HG03175 (cell line): ENCODE data around the gene IGIP.

Experiments
- ATAC-seq: cut with Tn5 transposase; IDR thresholded peaks from one replicate; pipeline ENCODE4 v1.9.1; 2021; ENCODE audit warnings: mild to moderate bottlenecking, moderate library complexity; ENCODE audit not compliant: unreplicated experiment

Gene IGIP

GRCh38 chr5:140162275-140162674, 36.5 kb downstream of the IGIP start:
- ATAC-seq: no peak

DNA sequence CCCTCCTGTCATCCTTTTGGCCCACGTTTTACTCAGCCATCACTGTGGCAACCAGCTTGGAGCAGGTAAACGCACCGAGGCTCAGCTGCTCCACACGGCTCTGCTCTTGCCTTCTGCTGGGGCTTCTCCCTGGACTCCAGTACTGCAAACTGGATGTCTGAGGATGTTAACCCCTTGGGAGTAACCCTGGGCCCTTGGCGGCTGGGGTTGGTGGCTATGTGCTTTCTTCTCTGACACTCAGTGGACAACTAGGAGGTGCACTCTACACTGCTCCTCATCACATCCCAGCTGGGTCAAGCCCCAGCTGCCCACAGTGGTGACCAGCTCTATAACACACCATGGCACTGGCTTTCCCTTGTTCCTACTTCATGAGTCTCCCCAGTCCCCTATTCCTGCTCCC, 37.0 kb downstream of the IGIP start:
- no peak for ATAC-seq

- no peak for ATAC-seq
These were observed 39.6 kb downstream of the IGIP start for GRCh38 chr5:140165101-140165922.

DNA sequence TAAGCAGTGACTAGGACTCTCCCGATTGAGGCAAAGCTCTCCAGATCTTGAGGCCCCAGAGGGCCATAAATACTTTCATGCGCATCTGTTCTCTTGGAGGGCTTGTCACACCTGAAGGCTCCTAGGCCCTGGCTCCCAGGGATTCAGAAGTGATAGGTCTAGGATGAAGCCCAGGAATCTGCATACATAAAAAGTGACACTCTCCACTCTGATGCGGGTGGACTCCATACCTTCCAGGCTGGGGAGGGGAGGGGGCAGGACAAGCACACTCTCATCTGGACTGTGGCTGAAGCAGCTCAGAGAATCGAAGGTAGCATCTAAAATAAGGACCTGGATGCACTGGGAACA, 40.2 kb downstream of the IGIP start:
- no peak for ATAC-seq

GRCh38 chr5:140166911-140167310, 41.2 kb downstream of the IGIP start:
- ATAC-seq: no peak

- no peak for ATAC-seq
These were observed 42.6 kb downstream of the IGIP start for GRCh38 chr5:140168371-140168770.

DNA sequence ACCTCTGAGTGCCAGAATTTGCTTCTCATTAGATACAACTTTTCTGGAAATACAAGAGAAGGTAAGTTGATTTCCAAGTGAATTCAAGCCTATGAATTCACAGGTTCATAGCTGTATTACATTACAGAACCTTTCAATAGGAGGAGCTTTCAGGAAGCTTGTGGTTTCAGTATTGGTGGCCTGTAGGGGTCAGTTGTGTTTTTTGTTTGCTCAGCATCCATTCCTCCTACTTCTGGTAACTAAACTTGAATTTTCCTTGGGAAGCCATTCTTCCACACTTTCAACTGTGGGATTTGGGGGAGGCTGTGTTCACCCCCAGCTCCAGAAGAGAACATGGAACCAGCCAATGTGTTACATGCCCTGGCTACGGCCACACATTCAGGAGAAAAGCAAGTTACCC, 43.7 kb downstream of the IGIP start:
- no peak for ATAC-seq

DNA sequence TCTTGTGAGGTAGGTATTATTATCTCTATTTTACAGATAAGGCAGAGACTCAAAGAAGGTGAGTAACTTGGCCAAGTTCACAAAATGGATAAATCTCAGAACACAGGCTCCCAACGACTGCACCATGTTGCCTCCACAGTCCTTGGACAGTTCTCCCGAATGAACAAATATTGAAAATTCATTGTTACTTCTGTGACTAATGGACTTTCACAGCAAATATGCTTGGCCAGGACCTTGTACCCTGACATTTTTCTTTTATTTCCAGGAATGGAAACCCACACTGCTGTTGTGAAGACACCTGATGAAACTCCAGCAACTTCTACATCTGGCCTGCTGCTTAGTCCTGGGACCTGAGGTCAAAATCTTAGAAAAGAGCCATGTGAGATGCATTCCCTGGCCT, 46.7 kb downstream of the IGIP start:
- ATAC-seq: no peak

GRCh38 chr5:140174014-140174413, 48.3 kb downstream of the IGIP start:
- ATAC-seq: no peak

DNA sequence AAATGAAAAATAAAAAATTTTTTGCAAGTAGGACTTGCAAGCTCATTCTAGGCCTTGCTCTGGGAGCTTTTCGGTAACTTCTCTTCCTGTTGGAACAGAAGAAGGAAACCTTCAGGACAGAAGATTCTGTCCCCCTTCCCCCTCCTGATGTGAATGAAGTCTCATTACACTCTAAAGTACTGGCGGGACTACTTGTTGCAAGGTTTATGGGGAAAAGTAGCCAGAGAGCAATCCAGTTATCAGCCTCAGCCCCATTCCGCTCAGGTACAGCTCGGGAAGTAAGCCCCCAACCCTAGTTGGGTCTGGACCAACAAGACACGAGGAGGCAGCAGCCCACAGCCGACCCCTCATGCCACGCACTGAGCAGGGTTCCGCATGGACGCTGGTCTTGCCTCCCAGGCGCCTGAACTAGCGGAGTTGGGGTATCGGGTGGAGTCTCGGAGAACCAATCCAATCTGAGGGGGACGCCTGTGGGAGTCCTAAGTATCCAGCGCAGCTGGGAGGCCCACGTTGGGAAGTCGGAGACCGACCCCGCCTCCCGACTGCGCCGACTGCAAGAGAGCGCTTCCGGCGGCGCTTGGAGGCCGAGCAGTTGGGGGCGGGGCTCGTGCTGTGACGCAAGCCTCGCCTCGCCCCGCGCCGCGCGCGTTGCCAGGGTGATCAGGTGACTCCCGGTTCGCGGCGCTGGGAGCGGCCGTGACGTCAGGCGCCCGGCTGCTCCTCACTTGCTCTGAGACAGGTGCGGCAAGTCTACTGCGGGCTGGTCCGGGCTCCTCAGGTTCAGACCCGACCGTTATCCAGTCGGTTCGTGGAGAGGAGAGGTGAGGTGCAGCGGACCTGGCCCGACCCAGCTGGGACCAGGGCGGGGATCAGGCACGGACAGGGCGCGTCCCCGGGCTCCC, 49.0 kb downstream of the IGIP start, which contains the start of gene CYSTM1:
Gene CYSTM1, plus strand, starts transcription at position 724 of the 902 bp plus-strand sequence. CDS start 19,278 bp downstream, outside the sequence.
- peak; percentile 95 for ATAC-seq

DNA sequence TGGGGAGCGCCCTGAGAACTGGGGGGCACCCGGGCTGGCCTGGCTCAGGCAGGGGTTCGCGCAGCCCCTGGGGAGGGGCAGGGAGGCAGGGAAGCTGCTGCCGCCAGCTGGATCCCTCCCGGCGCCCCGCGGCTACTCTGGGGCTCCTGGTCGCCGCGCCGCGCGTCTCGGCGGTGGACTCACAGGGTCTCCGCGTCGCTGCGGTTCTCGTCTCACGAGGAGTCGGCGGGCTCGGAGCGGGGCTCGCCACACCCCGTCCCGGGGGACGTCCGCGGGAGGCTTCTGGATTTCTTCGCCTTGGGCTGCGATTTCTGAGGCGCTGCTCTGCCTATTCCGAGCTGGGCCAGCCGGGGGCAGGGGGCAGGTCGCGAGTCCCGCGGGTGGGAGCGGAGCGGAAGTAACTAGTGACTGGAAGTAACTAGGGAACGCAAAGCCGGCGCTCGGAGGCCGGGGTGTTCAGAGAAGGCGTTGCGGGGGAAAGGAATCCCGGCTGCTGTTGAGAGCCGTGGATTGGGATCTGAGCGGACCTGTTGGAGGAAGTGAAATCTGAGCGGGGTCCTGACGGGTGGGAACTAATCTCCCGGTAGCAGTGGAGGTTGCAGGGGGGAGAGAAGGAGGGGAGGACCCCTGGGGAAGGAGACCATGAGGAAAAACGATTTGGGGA, 49.8 kb downstream of the IGIP start:
- peak; percentile 44 for ATAC-seq

GRCh38 chr5:140176031-140176387, 50.3 kb downstream of the IGIP start:
- no peak for ATAC-seq

DNA sequence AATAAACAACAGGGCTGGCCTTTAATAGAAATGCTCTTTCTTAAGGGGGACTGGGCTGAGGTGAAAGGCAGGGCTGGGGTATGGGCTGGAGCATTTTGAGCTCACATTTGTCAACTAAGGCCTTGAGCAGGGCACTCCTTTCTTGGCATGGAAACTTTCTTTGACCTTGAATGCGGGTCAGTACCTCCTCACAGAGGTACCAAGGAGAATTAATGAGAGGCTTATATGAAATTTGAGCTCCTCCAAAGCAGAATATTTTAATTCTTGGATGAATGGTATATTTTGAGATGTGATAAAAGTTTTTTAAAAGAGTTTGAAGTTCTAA, 52.3 kb downstream of the IGIP start:
- no peak for ATAC-seq

GRCh38 chr5:140178482-140179116, 52.9 kb downstream of the IGIP start:
- ATAC-seq: no peak
